Breast epithelium (tissue), 4 donors: ENCODE measurements around the gene SORBS2. TPM values are rescaled to one million over a fixed set of nuclear protein-coding genes. Genes with fewer than 3 reads are reported as not detected.
A peak's percentile ranks its signal among the peaks of the same experiment; 100 is the strongest.

Source experiments
- DNase-seq, 2 donors: peaks; one replicate each; pipeline ENCODE4 v3.0.0-alpha.2; 2019; ENCODE audit warnings: low spot score in 2 of 2
- H3K27ac ChIP-seq, 2 donors: fragments of 200-600 bp; sonication (generic) in 1 of 2; one replicate each; pipeline ENCODE4 v1.5.1; 2016 to 2019; ENCODE audit warnings: mild to moderate bottlenecking in 1 of 2
- H3K27me3 ChIP-seq, 2 donors: fragments of 200-600 bp; sonication (generic) in 1 of 2; one replicate each; pipeline versions ENCODE4 v1.5.1 to v1.6.0; 2017 to 2019; ENCODE audit warnings: control low read depth in 1 of 2, mild to moderate bottlenecking in 1 of 2
- H3K36me3 ChIP-seq: fragments of 200-600 bp; one replicate; pipeline ENCODE4 v1.5.1; 2019
- H3K4me1 ChIP-seq, 2 donors: fragments of 200-600 bp; sonication (generic); one replicate each; pipeline ENCODE4 v1.5.1; 2016 to 2019; ENCODE audit warnings: control low read depth in 1 of 2
- H3K4me3 ChIP-seq, 3 donors: fragments of 200-600 bp; sonication (generic); 1 replicate in 2 of 3; 2 replicates in 1 of 3; pipeline ENCODE4 v1.5.1; 2016 to 2019; ENCODE audit warnings: mild to moderate bottlenecking in 3 of 3, moderate library complexity in 2 of 3
- H3K9me3 ChIP-seq, 2 donors: fragments of 200-600 bp; sonication (generic) in 1 of 2; one replicate each; pipeline ENCODE4 v1.5.1; 2016 to 2019; ENCODE audit warnings: control low read depth in 1 of 2
- CTCF ChIP-seq, 3 donors: fragments of 450-650 bp; IDR thresholded peaks; one replicate each; pipeline ENCODE4 v1.5.1; 2016 to 2017; ENCODE audit warnings: antibody characterized with exemption in 3 of 3, mild to moderate bottlenecking in 3 of 3, moderate library complexity in 3 of 3
- POLR2A ChIP-seq: fragments of 450-650 bp; IDR thresholded peaks from one replicate; pipeline ENCODE4 v1.6.1; 2016; ENCODE audit warnings: antibody characterized with exemption, mild to moderate bottlenecking, moderate library complexity
- POLR2AphosphoS5 ChIP-seq, 3 donors: sonication (generic); formaldehyde crosslinking; IDR thresholded peaks; one replicate each; pipeline ENCODE4 v1.6.1; 2017; ENCODE audit warnings: antibody characterized with exemption in 3 of 3
- intact Hi-C: fragments of 100-400 bp; cut with DNase I; formaldehyde crosslinking; loops from one replicate; pipeline ENCODE4 v1.15.1; 2023; ENCODE audit warnings: low total_unique reads
- total RNA-seq, 3 donors: library from RNA; depleted of rRNA; stranded (reverse); fragments of >200 nt; gene quantifications; one replicate each; pipeline ENCODE4 v1.1.0, GENCODE V29; 2016

SORBS2 gene
- total RNA-seq, 3 donors from 2014 or later, result 21.8 to 132 (median 105) TPM

GRCh38 chr4:185590982-185591381, 221.0 kb downstream of the SORBS2 start:
- Histone ChIP-seq H3K4me1 (peaks cover 0 to 7% of the 10 kb centered on the region in 2 donors), H3K4me3 (no peak overlapping the region), H3K36me3 (no peaks in the 10 kb centered on the region), H3K9me3 (no peaks in the 10 kb centered on the region), H3K27me3 (no peaks in the 10 kb centered on the region), H3K27ac (peak overlapping the region; percentile 78 to 80)
- TF ChIP-seq POLR2AphosphoS5 (IDR thresholded peaks at IDR 0.05), result no peak
- no peak for TF ChIP-seq POLR2A
- TF ChIP-seq CTCF (IDR thresholded peaks at IDR 0.05), result no peak
- intact Hi-C loops, result loop anchor here (10.0 kb wide), 1 partner anchor 116 kb away; the partner anchor contains the start of gene CCDC110
- no peak for DNase-seq

- intact Hi-C loops, result no loop called here
- H3K27ac ChIP-seq, result no peak overlapping the region
Observed at GRCh38 chr4:185589067-185589836, 222.7 kb downstream of the SORBS2 start.

GRCh38 chr4:185587427-185588161, 224.4 kb downstream of the SORBS2 start:
- intact Hi-C loops, result no loop called here
- Histone ChIP-seq H3K4me3 (peak overlapping the region in 2 of 3 donors; percentile 13 to 20), H3K36me3 (no peaks in the 10 kb centered on the region), H3K9me3 (no peaks in the 10 kb centered on the region), H3K27me3 (no peaks in the 10 kb centered on the region), H3K4me1 (peaks cover 0 to 7% of the 10 kb centered on the region in 2 donors), H3K27ac (peak overlapping the region; percentile 14 to 54)
- TF ChIP-seq POLR2AphosphoS5 (IDR thresholded peaks at IDR 0.05) (peak in 1 of 3 donors; percentile 14), CTCF (IDR thresholded peaks at IDR 0.05) (no peak), POLR2A (no peak)
- DNase-seq, result peak in 1 of 2 donors; percentile 83

More at GRCh38 chr4:185589067-185589836, 222.7 kb downstream of the SORBS2 start:
- Histone ChIP-seq H3K9me3 (no peaks in the 10 kb centered on the region), H3K4me3 (no peak overlapping the region), H3K4me1 (peaks cover 0 to 7% of the 10 kb centered on the region in 2 donors), H3K36me3 (no peaks in the 10 kb centered on the region), H3K27me3 (no peaks in the 10 kb centered on the region)
- no peak for TF ChIP-seq POLR2A
- TF ChIP-seq CTCF (IDR thresholded peaks at IDR 0.05), result no peak
- TF ChIP-seq POLR2AphosphoS5 (IDR thresholded peaks at IDR 0.05), result no peak
- DNase-seq, result no peak

- TF ChIP-seq POLR2AphosphoS5 (IDR thresholded peaks at IDR 0.05) (no peak), CTCF (IDR thresholded peaks at IDR 0.05) (no peak), POLR2A (no peak)
- H3K27ac ChIP-seq, result peak overlapping the region in 1 of 2 donors; percentile 54
- intact Hi-C loops, result no loop called here
Observed at GRCh38 chr4:185587030-185587426, 225.0 kb downstream of the SORBS2 start.

GRCh38 chr4:185585211-185585610, 226.8 kb downstream of the SORBS2 start:
- Histone ChIP-seq H3K36me3 (no peaks in the 10 kb centered on the region), H3K27ac (no peak overlapping the region), H3K27me3 (no peaks in the 10 kb centered on the region), H3K4me1 (no peaks in the 10 kb centered on the region), H3K4me3 (no peak overlapping the region), H3K9me3 (no peaks in the 10 kb centered on the region)
- intact Hi-C loops, result no loop called here
- TF ChIP-seq CTCF (IDR thresholded peaks at IDR 0.05) (no peak), POLR2A (no peak), POLR2AphosphoS5 (IDR thresholded peaks at IDR 0.05) (no peak)
- no peak for DNase-seq

More at GRCh38 chr4:185587030-185587426, 225.0 kb downstream of the SORBS2 start:
- H3K9me3 ChIP-seq, result no peaks in the 10 kb centered on the region
- H3K36me3 ChIP-seq, result no peaks in the 10 kb centered on the region
- H3K4me3 ChIP-seq, result peak overlapping the region in 2 of 3 donors; percentile 13 to 20
- H3K27me3 ChIP-seq, result no peaks in the 10 kb centered on the region
- DNase-seq, result no peak
- peaks cover 0 to 6% of the 10 kb centered on the region in 2 donors for H3K4me1 ChIP-seq
